ENCODE data around the gene GMDS.

DNA sequence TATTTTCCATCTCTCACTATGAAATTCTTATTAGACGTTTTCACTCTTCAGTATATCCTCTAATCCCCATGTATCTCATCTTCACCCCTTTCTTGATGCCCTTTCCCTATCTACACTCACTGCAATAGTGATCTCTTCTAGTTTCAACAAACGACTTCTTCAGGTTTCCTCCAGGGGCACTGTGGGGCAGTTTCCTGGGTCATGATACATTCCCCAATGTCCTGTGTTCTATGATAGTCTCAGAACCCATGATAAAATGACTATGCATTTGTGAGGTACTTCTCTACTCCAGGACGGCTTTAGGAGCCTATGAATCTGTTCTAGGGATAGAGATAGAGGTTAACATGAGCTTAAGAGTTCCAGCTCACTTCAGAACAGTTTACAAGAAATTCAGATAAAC lies 452.4 kb downstream of the GMDS start:
- no peak for TF ChIP-seq ZNF251 (CRISPR knock-in tag; IDR thresholded peaks at IDR 0.05)
- TF ChIP-seq MYC (CRISPR knock-in tag; IDR thresholded peaks at IDR 0.05; ENCODE audit: borderline replicate concordance): no peak
- no peak for TF ChIP-seq CBFB (CRISPR knock-in tag; IDR thresholded peaks at IDR 0.05)
- TF ChIP-seq, protein P1, sequence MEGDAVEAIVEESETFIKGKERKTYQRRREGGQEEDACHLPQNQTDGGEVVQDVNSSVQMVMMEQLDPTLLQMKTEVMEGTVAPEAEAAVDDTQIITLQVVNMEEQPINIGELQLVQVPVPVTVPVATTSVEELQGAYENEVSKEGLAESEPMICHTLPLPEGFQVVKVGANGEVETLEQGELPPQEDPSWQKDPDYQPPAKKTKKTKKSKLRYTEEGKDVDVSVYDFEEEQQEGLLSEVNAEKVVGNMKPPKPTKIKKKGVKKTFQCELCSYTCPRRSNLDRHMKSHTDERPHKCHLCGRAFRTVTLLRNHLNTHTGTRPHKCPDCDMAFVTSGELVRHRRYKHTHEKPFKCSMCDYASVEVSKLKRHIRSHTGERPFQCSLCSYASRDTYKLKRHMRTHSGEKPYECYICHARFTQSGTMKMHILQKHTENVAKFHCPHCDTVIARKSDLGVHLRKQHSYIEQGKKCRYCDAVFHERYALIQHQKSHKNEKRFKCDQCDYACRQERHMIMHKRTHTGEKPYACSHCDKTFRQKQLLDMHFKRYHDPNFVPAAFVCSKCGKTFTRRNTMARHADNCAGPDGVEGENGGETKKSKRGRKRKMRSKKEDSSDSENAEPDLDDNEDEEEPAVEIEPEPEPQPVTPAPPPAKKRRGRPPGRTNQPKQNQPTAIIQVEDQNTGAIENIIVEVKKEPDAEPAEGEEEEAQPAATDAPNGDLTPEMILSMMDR (CRISPR knock-in tag; IDR thresholded peaks at IDR 0.05): peak; percentile 49
- TF ChIP-seq TBL1XR1 (IDR thresholded peaks at IDR 0.05; ENCODE audit: borderline replicate concordance, low read length, partially characterized antibody): no peak
- TF ChIP-seq POLR2A (IDR thresholded peaks at IDR 0.05; ENCODE audit: insufficient read depth in 1 of 2, low read depth in 2 of 2, low read length in 2 of 2): no peak
- TF ChIP-seq ZNF83 (CRISPR knock-in tag; IDR thresholded peaks at IDR 0.05; ENCODE audit: borderline replicate concordance): no peak
- no peak for TF ChIP-seq FOSL2 (CRISPR knock-in tag; IDR thresholded peaks at IDR 0.05)
- TF ChIP-seq ARNT (IDR thresholded peaks at IDR 0.05): no peak
- TF ChIP-seq POLR2AphosphoS5 (IDR thresholded peaks at IDR 0.05; ENCODE audit: low read depth, low read length): no peak
- TF ChIP-seq NPAS2 (CRISPR knock-in tag; IDR thresholded peaks at IDR 0.05; ENCODE audit: borderline replicate concordance): no peak
